ENCODE results near the gene GALNT11.

- TF ChIP-seq USF2 (IDR thresholded peaks at IDR 0.05) (no peak), POLR2A (IDR thresholded peaks at IDR 0.05; ENCODE audit: low read length) (no peak), CHD4 (IDR thresholded peaks at IDR 0.05; ENCODE audit: borderline replicate concordance) (no peak), CEBPB (IDR thresholded peaks at IDR 0.05) (no peak), CTCF (IDR thresholded peaks at IDR 0.05) (no peak), JUNB (IDR thresholded peaks at IDR 0.05) (no peak), RAD21 (conservative IDR thresholded peaks at IDR 0.05 in 1 of 2, IDR thresholded peaks at IDR 0.05 in 1 of 2) (no peak), MAZ (IDR thresholded peaks at IDR 0.05; ENCODE audit: borderline replicate concordance, low read depth, low read length) (no peak)
- TF ChIP-seq, protein P1, sequence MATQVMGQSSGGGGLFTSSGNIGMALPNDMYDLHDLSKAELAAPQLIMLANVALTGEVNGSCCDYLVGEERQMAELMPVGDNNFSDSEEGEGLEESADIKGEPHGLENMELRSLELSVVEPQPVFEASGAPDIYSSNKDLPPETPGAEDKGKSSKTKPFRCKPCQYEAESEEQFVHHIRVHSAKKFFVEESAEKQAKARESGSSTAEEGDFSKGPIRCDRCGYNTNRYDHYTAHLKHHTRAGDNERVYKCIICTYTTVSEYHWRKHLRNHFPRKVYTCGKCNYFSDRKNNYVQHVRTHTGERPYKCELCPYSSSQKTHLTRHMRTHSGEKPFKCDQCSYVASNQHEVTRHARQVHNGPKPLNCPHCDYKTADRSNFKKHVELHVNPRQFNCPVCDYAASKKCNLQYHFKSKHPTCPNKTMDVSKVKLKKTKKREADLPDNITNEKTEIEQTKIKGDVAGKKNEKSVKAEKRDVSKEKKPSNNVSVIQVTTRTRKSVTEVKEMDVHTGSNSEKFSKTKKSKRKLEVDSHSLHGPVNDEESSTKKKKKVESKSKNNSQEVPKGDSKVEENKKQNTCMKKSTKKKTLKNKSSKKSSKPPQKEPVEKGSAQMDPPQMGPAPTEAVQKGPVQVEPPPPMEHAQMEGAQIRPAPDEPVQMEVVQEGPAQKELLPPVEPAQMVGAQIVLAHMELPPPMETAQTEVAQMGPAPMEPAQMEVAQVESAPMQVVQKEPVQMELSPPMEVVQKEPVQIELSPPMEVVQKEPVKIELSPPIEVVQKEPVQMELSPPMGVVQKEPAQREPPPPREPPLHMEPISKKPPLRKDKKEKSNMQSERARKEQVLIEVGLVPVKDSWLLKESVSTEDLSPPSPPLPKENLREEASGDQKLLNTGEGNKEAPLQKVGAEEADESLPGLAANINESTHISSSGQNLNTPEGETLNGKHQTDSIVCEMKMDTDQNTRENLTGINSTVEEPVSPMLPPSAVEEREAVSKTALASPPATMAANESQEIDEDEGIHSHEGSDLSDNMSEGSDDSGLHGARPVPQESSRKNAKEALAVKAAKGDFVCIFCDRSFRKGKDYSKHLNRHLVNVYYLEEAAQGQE (IDR thresholded peaks at IDR 0.05): no peak
These were observed 108.3 kb downstream of the GALNT11 start for GRCh38 chr7:152133804-152134203.

Measured in A549 (cell line).